Measurements from ENCODE around the gene TOR2A.

Gene TOR2A

DNA sequence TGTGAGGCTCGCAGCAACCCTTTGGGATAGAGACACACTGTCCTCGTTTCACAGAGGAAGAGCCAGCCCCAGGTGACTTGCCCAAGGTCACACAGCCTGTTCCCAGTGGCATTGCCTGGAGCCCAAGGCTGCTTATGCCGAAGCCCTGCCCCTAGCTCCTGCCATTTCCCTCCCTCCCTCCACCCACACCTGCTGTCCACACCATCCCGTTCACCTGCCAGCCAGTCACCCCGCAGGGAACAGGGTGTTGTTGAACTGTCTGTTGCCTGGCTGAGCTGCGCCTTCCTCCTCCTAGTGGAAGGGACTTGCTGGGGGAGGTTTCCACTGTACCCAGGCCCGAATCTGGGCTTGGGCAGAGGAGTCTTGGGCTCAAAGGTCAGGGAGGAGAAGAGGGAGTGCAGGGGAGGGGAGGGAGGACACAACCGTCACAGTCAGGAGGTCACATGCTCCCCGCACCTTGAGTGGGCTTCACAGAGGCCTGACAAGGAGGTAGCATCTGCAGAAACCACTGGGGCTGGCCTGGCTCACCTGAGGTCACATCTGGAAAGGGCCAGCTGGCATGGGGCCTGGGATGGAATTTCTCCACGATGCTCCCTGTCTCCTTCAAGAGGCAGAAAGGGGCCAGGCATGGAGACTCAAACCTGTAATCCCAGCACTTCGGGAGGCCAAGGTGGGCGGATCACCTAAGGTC lies 12.9 kb downstream of the TOR2A start:
- Mint-ChIP-seq H3K4me1 (peaks cover 14% of the 10 kb centered on the region), H3K36me3 (ENCODE audit: low read depth) (no peaks in the 10 kb centered on the region), H3K27me3 (ENCODE audit: low read depth, poor library complexity) (peaks cover 24% of the 10 kb centered on the region), H3K9me3 (no peaks in the 10 kb centered on the region), H3K4me3 (no peak overlapping the region), H3K27ac (no peak overlapping the region)
- TF ChIP-seq, protein P1, sequence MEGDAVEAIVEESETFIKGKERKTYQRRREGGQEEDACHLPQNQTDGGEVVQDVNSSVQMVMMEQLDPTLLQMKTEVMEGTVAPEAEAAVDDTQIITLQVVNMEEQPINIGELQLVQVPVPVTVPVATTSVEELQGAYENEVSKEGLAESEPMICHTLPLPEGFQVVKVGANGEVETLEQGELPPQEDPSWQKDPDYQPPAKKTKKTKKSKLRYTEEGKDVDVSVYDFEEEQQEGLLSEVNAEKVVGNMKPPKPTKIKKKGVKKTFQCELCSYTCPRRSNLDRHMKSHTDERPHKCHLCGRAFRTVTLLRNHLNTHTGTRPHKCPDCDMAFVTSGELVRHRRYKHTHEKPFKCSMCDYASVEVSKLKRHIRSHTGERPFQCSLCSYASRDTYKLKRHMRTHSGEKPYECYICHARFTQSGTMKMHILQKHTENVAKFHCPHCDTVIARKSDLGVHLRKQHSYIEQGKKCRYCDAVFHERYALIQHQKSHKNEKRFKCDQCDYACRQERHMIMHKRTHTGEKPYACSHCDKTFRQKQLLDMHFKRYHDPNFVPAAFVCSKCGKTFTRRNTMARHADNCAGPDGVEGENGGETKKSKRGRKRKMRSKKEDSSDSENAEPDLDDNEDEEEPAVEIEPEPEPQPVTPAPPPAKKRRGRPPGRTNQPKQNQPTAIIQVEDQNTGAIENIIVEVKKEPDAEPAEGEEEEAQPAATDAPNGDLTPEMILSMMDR (IDR thresholded peaks at IDR 0.05): no peak
- no peak for DNase-seq

DNA sequence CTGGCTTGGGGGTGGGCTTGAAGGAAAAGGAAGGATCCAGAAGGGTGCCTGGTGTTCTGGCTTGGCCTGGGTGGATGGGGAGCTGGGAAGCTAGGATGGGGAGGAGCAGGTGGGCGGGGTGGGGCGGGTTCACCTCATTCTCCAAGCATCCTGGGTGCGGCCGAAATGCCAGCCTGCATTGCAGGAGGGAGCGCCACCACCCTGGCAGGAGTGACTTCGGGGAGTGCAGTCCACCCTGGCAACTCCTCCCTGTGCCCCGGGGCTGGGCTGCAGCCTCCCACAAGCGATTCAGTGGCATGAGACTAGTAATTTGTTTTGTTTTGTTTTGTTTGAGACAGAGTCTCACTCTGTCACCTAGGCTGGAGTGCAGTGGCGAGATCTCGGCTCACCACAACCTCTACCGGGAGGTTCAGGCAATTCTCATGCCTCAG lies 13.7 kb downstream of the TOR2A start:
- Mint-ChIP-seq H3K27ac (no peak overlapping the region), H3K27me3 (ENCODE audit: low read depth, poor library complexity) (peaks cover 24% of the 10 kb centered on the region), H3K4me3 (no peak overlapping the region), H3K36me3 (ENCODE audit: low read depth) (no peaks in the 10 kb centered on the region), H3K4me1 (peaks cover 14% of the 10 kb centered on the region), H3K9me3 (no peaks in the 10 kb centered on the region)
- no peak for DNase-seq
- TF ChIP-seq, protein P1 (IDR thresholded peaks at IDR 0.05): no peak

DNA sequence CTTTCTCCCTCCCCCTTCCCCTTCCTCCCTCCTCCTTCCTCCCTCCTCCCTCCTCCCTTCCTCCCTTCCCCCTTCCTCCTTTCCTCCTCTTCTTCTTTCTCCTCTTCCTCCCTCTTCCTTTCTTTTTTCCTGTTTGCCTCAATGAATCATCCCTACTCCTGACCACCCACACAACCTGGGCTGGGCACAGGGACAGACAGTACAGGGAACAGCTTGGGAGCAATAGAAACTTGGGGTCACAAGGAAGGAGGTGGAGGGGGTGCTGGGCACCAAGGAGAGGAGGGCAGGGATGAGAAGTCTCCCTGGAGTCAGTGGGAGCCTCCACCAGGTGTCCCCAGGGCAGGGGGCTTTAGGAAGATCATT lies 14.2 kb downstream of the TOR2A start:
- TF ChIP-seq, protein P1 (IDR thresholded peaks at IDR 0.05): no peak
- Mint-ChIP-seq H3K27me3 (ENCODE audit: low read depth, poor library complexity) (peaks cover 27% of the 10 kb centered on the region), H3K4me3 (no peak overlapping the region), H3K4me1 (peaks cover 20% of the 10 kb centered on the region), H3K9me3 (no peaks in the 10 kb centered on the region), H3K27ac (no peak overlapping the region), H3K36me3 (ENCODE audit: low read depth) (no peaks in the 10 kb centered on the region)
- no peak for DNase-seq

DNA sequence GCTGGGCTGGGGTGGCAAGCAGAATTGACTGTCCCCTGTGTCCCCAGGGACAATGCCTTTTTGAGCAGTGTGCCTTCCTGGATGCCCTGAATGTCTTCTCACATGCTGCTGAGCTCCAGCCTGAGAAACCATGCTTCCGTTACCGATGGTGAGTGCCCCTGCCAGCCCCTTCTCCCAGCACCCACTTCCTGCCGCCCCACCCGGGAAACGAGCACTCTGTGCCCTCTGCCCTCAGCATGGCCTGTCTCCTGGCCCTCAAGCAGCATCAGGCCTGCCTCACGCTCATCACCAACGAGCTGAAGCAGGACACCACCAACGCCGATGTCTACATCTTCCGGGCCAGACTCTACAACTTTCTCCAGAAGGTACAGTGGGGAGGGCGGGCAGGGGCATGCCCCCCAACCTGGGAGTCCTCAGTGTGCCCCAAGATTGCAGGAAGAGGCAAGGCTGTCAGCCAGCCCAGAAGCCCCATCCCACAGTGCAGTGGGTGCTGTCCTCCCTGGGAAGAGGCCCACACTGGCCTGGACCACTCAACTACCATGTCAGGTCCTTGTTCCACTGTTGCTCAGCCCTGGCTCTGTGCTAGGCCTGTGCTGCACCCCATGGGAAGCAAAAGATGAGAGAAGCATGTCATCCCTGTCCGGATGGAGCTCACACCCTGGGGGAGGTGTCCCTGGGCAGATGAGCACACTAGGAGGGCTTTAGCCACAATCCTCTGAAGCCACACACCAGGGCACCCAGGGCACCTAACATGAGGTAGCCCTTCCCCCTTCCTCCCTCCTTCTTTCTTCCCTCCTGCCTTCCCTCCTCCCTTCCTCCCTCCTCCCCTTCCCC lies 14.8 kb downstream of the TOR2A start:
- DNase-seq: no peak
- H3K36me3 Mint-ChIP-seq (ENCODE audit: low read depth): no peaks in the 10 kb centered on the region
- no peak overlapping the region for H3K27ac Mint-ChIP-seq
- peaks cover 26% of the 10 kb centered on the region for H3K4me1 Mint-ChIP-seq
- no peak overlapping the region for H3K4me3 Mint-ChIP-seq
- no peaks in the 10 kb centered on the region for H3K9me3 Mint-ChIP-seq
- TF ChIP-seq, protein P1 (IDR thresholded peaks at IDR 0.05): no peak
- peaks cover 32% of the 10 kb centered on the region for H3K27me3 Mint-ChIP-seq (ENCODE audit: low read depth, poor library complexity)

DNA sequence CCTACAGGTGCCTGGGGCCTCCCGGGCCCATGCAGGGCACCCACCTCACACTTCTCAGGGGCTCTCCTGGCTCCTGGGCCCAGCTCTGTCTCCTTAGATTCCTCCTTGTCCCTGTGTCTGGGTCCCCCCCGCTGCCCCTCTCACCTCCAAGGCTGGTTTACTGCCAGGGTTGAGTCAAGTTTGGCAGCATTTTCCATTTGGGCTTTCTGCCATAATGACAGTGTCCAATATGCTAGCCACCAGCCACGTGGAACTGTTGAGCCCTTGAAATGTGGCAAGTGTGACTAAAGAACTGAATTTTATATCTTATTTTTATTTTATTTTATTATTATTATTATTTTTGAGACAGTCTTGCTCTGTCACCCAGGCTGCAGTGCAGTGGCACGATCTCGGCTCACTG lies 17.3 kb downstream of the TOR2A start:
- Mint-ChIP-seq H3K4me1 (peaks cover 19% of the 10 kb centered on the region), H3K27ac (no peak overlapping the region), H3K4me3 (no peak overlapping the region), H3K36me3 (ENCODE audit: low read depth) (no peaks in the 10 kb centered on the region), H3K9me3 (no peaks in the 10 kb centered on the region), H3K27me3 (ENCODE audit: low read depth, poor library complexity) (peaks cover 48% of the 10 kb centered on the region)
- DNase-seq: no peak
- TF ChIP-seq, protein P1 (IDR thresholded peaks at IDR 0.05): no peak

Measured in nephron progenitor cell (in vitro differentiated cells).